SJCRH30 (cell line): ENCODE data around the gene APBB2. TPM values are rescaled to one million over a fixed set of nuclear protein-coding genes. Genes with fewer than 3 reads are reported as not detected.

Experiments
- DNase-seq, 2 experiments: peaks; one replicate each; pipeline ENCODE4 v3.0.0-alpha.2; 2015 to 2020
- H3K27ac ChIP-seq: fragments of 250-450 bp; sonication (Bioruptor Pico); 2 replicates; pipeline ENCODE4 v1.5.1; 2020; ENCODE audit warnings: mild to moderate bottlenecking, moderate library complexity
- H3K27me3 ChIP-seq: fragments of 250-450 bp; sonication (Bioruptor Pico); 2 replicates; pipeline ENCODE4 v1.5.1; 2020; ENCODE audit warnings: mild to moderate bottlenecking, moderate library complexity
- H3K36me3 ChIP-seq: fragments of 250-450 bp; sonication (Bioruptor Pico); 2 replicates; pipeline ENCODE4 v1.5.1; 2020; ENCODE audit warnings: mild to moderate bottlenecking, moderate library complexity
- H3K4me1 ChIP-seq: fragments of 250-450 bp; sonication (Bioruptor Pico); 2 replicates; pipeline ENCODE4 v1.5.1; 2020; ENCODE audit warnings: mild to moderate bottlenecking, moderate library complexity
- H3K4me3 ChIP-seq: fragments of 250-450 bp; sonication (Bioruptor Pico); 2 replicates; pipeline ENCODE4 v1.5.1; 2020; ENCODE audit warnings: mild to moderate bottlenecking, moderate library complexity
- H3K9me3 ChIP-seq: fragments of 250-450 bp; sonication (Bioruptor Pico); replicated peaks from 2 replicates; pipeline ENCODE4 v1.5.1; 2020; ENCODE audit warnings: mild to moderate bottlenecking, moderate library complexity
- total RNA-seq: library from RNA; depleted of rRNA; stranded (reverse); fragments of >200 nt; shearing (Covaris generic); gene quantifications from 2 replicates; pipeline ENCODE4 v1.2.3, GENCODE V29; 2014

APBB2 gene
- total RNA-seq, 1 experiment from 2014 or later: 89.7 TPM

DNA sequence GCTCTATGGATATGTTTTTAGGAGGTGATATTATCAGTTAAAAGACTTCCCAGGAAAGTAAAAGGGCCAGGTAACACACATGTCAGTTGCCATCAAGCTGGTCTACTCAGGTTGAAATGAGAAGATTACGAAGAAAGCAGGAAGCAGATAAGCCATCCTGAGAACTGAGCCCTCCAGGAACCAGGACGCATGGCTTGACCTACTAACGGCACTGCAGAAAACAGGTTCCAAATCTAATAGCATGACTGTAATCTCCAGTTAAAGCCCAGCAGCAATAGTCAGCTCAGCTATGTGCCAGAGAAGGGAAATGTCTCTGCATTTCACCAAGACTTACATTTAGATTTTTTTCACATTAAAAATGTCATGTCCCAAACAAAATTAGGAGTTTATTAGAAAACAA is 77.9 kb downstream of the APBB2 start:
- Histone ChIP-seq H3K9me3 (0 out of 2 replicates have a peak, but pooled peaks cover 3% of the 10 kb centered on the region), H3K27ac (no peak overlapping the region), H3K4me1 (peaks cover 48% of the 10 kb centered on the region), H3K4me3 (no peak overlapping the region), H3K36me3 (peaks cover 24% of the 10 kb centered on the region), H3K27me3 (no peaks in the 10 kb centered on the region)
- no peak for DNase-seq

DNA sequence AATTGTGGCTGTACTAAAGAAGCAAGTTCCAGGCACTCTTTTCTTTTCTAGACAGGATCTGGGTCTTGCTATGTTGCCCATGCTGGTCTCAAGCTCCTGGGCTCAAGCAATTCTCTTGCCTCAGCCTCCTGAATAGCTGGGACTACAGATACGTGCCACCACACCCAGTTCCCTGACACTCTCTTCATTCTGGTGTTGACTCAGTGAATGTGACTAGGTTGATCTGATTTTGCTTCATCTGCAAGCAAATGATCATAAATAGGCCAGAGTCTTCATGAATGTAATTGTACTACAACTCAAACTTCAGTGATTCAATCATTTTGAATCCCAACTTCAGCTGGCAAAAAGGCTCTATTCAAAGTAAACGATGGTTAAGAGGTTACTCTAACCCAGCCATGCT is 78.5 kb downstream of the APBB2 start:
- DNase-seq: no peak
- Histone ChIP-seq H3K27me3 (no peaks in the 10 kb centered on the region), H3K9me3 (0 out of 2 replicates have a peak, but pooled peaks cover 3% of the 10 kb centered on the region), H3K27ac (no peak overlapping the region), H3K4me3 (no peak overlapping the region), H3K4me1 (peaks cover 46% of the 10 kb centered on the region), H3K36me3 (peaks cover 25% of the 10 kb centered on the region)

DNA sequence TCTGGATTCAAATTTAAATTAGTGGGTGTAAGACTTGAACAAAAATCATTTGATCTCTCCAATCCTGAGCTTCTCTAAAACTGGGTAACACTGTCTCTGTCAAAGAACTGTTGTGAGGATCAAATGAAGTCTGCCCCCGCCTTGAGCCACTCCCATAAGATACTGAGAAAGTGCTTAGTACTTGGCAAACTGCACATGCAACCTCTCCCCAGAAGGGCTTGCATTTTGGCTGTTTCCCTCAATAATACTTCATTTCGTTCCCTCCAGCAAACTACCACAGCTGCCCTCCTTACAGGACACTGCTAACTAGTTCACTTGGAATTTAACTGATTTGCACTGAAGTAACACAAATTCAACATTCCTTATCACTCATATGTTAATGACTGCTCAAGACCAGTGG is 79.8 kb downstream of the APBB2 start:
- Histone ChIP-seq H3K27ac (no peak overlapping the region), H3K4me3 (no peak overlapping the region), H3K4me1 (peaks cover 36% of the 10 kb centered on the region), H3K9me3 (0 out of 2 replicates have a peak, but pooled peaks cover 3% of the 10 kb centered on the region), H3K27me3 (no peaks in the 10 kb centered on the region), H3K36me3 (peaks cover 25% of the 10 kb centered on the region)
- peak in 1 of 2 experiments; percentile 43 for DNase-seq

DNA sequence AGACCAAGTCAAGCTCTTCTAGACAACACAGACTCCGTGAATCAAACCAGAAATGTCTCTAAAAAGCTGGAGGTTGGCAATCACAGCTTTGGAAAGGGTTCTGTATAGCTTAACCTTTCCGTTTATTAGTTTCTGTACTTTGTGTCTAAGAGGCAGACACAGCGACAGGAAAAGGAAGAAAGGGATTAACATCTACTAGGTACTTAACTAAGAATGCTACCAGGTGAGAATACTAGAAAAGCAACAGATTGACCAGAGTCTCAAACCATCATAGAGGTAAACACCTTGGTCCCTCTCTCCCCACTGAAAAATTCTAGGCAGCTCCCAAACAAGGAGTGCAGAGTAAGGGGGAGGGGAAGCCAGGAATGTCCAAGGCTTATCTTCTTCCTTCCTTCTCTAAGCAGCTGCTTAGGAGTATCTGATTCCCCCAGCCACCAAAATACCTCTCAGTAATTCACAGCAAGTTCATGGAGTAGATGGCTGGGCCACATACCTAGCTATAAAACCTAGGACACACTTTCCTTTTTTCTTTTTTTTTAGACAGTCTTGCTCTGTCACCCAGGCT is 80.8 kb downstream of the APBB2 start:
- Histone ChIP-seq H3K4me1 (peaks cover 35% of the 10 kb centered on the region), H3K4me3 (no peak overlapping the region), H3K27ac (peak overlapping the region; percentile 39), H3K36me3 (peaks cover 15% of the 10 kb centered on the region), H3K9me3 (no peaks in the 10 kb centered on the region), H3K27me3 (no peaks in the 10 kb centered on the region)
- DNase-seq: peak; percentile 81 to 89

DNA sequence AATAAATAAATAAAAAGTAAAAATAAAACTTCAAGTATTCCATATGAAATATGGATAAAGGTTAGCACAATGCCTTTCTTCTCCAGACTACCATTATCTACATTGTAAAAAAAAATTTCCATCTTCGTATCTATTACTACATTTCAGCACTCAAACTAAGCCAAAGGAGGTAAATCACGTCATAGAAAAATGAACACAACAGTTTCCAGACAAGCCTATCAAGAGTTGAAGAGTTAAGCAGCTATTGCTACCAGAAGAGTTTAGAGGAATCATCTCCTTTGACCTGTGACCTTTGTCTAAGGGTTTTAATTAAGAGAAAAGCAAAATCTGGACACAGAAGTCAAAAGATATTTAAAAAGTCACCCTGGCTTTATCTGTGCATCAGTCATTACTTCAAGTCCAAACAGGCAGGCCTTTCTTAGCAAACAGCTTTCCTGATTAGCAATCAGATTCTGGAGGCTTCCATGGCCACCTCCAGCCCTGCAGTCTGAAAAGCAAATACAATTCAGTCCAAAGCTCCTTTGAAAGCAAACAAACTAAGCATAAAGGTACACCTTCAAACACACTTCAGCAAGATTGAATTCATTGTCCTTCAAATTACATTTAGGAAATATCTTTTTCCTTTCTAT is 82.2 kb downstream of the APBB2 start:
- H3K9me3 ChIP-seq: no peaks in the 10 kb centered on the region
- peaks cover 6% of the 10 kb centered on the region for H3K36me3 ChIP-seq
- peaks cover 35% of the 10 kb centered on the region for H3K4me1 ChIP-seq

DNA sequence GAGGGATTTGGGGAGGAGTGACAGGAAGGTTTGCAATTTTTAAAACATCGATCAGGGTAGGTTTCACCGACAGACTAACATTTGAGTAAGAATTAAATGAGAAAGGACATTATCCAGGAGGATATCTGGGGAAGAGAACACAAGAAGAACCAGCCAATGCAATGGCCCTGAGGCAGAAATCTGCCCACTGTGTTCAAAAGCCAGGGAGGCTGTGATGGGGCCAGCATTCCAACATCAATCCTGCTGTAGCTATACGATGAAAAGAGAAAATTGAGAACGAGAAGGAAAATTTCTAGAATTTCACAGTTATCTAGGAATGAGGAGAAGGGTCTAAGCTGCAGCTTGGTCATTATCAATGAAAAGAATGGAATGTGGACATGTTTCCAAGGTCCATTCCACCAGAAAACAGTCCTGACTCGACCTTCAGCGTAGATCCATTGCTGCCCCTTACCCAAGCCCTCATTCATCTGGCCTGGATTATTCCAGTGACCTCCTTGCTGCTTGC is 84.4 kb downstream of the APBB2 start:
- Histone ChIP-seq H3K27ac (no peak overlapping the region), H3K36me3 (peaks cover 2% of the 10 kb centered on the region; the same call in 1 of the 2 replicates), H3K4me3 (no peak overlapping the region), H3K4me1 (peaks cover 38% of the 10 kb centered on the region), H3K27me3 (no peaks in the 10 kb centered on the region), H3K9me3 (no peaks in the 10 kb centered on the region)
- no peak for DNase-seq

More for the DNA sequence above, 82.2 kb downstream of the APBB2 start:
- no peaks in the 10 kb centered on the region for H3K27me3 ChIP-seq
- no peak overlapping the region for H3K4me3 ChIP-seq
- DNase-seq: no peak
- 0 out of 2 replicates have a peak overlapping the region, but pooled peaks have one; percentile 2 for H3K27ac ChIP-seq

DNA sequence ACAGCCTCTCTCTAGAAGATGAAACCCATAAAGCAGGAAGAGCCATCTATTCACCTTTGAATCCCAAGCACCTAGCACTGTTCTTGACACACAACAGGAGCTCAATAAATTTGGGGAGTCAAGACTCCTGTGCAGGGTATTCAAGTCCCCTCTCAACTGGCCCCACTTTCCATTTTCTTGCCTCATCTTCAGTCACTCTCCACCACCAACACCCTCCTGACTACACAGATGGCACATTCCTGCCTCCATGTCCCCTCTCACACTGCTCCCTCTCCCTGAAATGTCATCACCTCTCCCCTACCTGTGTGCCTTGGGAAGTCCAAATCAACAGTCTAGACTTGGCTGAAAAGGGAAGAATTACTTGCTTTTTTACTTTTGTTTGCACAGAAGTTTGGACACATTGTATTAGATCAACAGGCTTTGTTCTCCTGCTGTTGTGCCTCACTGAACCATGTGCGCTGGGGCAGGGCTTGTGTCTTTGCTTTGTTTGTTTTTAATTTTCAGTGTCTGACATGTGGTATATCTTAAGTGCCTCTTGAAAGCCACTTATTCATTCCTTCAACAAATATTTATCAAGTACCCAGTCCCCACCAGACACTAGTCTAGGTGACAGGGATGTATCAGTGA is 85.1 kb downstream of the APBB2 start:
- DNase-seq: no peak
- H3K36me3 ChIP-seq: peaks cover 2% of the 10 kb centered on the region; the same call in 1 of the 2 replicates
- H3K9me3 ChIP-seq: no peaks in the 10 kb centered on the region
- no peak overlapping the region for H3K4me3 ChIP-seq
- H3K27ac ChIP-seq: no peak overlapping the region
- H3K27me3 ChIP-seq: no peaks in the 10 kb centered on the region
- peaks cover 36% of the 10 kb centered on the region for H3K4me1 ChIP-seq

DNA sequence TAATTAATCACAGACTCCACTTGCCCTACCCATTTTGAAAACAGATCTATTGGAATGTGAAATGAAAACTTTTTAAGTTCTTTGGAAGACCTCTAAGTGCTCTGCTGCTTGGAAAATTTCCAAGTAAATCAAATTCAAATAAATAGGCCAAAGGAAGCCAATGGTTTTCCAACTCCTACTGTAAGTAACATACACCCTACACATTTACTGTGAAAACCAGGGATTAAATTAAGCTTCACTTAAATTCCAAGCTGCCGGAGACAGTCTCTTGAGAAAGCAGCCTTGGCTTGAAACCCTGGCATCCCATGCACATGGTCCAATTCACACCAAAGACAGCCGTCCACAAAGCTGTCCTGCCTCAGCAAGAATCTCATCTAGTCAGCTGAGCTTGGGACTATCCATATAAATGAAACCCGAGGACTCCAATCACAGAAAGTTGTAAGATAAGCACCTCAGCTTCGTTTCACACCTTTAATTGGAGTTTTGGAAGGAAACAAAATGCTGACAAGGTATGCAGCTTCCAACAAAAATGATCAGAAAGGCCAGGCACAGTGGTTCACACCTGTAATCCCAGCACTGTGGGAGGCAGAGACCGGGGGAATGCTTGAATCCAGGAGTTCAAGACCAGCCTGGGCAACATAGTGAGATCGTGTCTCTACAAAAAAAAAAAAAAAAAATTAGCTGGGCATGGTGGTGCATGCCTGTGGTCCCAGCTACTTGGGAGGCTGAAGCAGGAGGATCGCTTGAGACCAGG is 88.6 kb downstream of the APBB2 start:
- H3K4me1 ChIP-seq: peaks cover 34% of the 10 kb centered on the region
- H3K4me3 ChIP-seq: no peak overlapping the region
- no peaks in the 10 kb centered on the region for H3K9me3 ChIP-seq
- H3K27me3 ChIP-seq: no peaks in the 10 kb centered on the region
- no peaks in the 10 kb centered on the region for H3K36me3 ChIP-seq
- DNase-seq: no peak
- H3K27ac ChIP-seq: no peak overlapping the region

DNA sequence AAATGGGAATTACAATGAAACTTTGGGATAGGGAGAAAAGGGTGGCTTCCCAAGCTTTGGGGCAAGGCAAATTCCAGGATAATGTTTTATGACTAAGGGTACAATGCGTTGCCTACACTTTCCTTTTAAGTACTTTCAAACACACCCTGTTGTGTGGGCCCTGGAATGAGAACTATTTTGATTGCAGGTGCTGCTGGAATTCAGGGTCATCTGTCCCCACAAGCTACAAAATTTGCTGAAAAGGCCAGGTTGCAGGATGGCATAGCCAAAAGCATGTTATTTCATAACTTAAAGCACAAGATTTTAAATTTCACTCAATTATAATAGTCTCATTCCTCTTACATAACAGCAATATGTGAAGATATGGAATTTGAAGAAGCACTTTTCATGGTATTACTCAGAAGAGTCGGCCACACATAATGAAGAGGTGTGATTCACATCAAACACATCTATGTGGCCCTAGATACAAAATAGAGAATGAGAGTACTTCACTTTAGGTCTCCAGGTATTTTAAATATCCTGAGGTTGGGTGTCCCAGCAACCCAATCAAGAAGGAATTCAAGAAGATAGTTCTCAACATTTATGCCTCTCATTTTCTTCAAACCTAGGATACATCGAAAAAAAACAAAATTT is 89.3 kb downstream of the APBB2 start:
- DNase-seq: no peak
- Histone ChIP-seq H3K36me3 (no peaks in the 10 kb centered on the region), H3K9me3 (no peaks in the 10 kb centered on the region), H3K27ac (no peak overlapping the region), H3K4me1 (peaks cover 37% of the 10 kb centered on the region), H3K27me3 (no peaks in the 10 kb centered on the region), H3K4me3 (no peak overlapping the region)

DNA sequence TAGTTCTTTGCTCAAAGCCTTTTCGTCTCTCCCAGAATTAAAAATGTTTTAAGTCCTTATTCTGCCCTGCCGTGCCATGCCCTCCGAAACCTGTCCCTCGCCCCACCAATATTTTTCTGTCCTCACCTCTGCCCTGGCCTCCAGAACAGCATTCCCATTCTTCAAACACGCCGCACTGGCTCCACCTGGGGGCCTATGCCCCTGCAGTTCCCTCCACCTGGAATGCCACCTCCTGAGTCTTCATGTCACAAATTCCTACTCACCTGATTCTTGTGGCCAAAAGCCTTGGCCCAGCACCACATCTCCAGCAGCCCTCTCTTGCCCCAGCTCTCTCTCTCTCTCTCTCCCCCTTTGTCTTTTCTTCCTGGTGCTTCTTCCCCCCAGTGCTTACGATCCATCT is 91.6 kb downstream of the APBB2 start:
- peaks cover 41% of the 10 kb centered on the region for H3K4me1 ChIP-seq
- no peaks in the 10 kb centered on the region for H3K9me3 ChIP-seq
- no peak for DNase-seq
- no peak overlapping the region for H3K4me3 ChIP-seq
- no peaks in the 10 kb centered on the region for H3K27me3 ChIP-seq
- H3K27ac ChIP-seq: no peak overlapping the region; the same call in 1 of the 2 replicates
- no peaks in the 10 kb centered on the region for H3K36me3 ChIP-seq

DNA sequence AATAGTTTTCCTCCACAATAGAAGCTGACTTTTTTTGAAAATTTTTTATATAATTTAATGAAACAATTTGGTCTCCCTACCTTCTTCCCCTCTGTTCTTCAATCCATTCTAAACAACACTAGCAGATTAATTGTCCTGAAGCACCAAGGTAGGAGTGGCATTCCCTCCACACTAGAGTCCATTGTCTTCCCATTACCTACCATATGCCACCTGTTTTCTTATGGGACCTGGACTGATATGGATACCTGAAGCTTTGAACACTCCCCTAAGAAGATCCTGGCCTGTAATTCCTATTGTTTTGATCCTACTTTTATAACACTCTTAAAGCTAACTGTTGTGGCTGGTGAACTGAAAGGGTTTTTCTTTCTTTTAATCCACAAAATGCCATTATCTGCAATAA is 92.0 kb downstream of the APBB2 start:
- H3K27ac ChIP-seq: peak overlapping the region; percentile 69; the same call in 1 of the 2 replicates
- DNase-seq: no peak
- no peaks in the 10 kb centered on the region for H3K36me3 ChIP-seq
- no peaks in the 10 kb centered on the region for H3K9me3 ChIP-seq
- H3K27me3 ChIP-seq: no peaks in the 10 kb centered on the region
- peaks cover 41% of the 10 kb centered on the region for H3K4me1 ChIP-seq
- no peak overlapping the region for H3K4me3 ChIP-seq

DNA sequence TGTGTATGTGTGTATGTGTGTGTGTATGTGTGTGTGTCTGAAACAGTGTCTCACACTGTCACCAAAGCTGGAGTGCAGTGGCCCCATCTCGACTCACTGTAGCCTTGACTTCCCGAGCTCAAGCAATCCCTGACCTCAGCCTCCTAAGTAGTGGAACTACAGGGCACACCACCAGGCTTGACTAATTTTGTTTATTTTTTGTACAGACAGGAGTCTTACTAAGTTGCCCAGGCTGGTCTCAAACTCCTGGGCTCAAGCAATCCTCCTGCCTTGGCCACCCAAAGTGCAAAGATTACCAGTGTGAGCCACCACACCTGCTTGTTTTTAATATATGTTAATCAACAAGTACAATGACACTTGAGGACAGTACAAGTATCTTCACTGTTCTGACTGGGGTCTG is 92.4 kb downstream of the APBB2 start:
- peak; percentile 53 to 70 for DNase-seq
- H3K4me1 ChIP-seq: peaks cover 41% of the 10 kb centered on the region
- H3K9me3 ChIP-seq: no peaks in the 10 kb centered on the region
- H3K4me3 ChIP-seq: no peak overlapping the region
- H3K27ac ChIP-seq: peak overlapping the region; percentile 69
- no peaks in the 10 kb centered on the region for H3K27me3 ChIP-seq
- no peaks in the 10 kb centered on the region for H3K36me3 ChIP-seq

DNA sequence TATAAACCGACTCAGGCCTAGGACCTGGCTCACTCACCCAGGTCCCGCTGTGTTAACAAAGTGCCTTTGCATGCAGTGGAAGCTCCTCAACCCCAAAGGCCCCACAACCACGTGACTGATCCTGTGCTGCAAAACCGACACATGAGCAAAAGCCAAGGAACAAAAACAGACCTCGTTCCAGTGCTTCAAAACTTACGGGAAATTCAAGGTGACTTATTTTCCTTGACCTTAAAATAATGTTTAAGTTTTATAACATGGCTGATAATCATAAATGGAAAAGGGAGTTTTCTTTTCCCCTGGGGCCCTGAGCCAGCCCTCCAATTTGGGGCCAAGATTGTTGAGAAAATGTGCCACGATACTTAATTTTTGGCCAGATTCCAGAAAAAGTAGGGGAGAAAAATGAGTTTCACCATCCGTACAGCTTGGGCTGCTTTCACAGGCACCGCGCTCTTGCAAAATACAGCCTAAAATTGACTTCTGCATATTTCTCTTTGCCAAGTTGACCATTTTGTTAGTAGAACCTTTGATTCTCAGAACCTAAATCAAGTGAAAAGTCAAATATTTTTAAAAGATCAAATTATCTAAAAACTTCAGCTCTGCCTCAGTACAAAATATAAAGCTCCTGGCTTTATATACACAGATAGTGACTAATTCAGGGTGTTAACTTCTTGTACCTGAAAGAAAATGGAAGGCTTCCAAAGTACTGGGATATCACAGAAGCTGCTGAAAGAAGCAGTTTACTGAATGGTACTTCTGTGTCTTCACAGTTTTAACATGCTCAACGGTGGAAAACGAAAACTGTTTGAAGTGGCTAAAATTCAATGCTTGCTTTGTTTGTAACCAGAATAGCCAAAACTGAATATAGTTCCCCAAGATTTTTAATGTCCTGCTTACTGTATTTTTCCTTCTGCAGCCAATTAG is 93.8 kb downstream of the APBB2 start:
- Histone ChIP-seq H3K9me3 (peaks cover 1% of the 10 kb centered on the region), H3K4me3 (peak overlapping the region; percentile 31), H3K27me3 (no peaks in the 10 kb centered on the region), H3K36me3 (0 out of 2 replicates have a peak, but pooled peaks cover 1% of the 10 kb centered on the region), H3K27ac (peak overlapping the region; percentile 69), H3K4me1 (peaks cover 38% of the 10 kb centered on the region)
- peak; percentile 87 to 90 for DNase-seq
